Fibroblast of lung (primary cell): ENCODE measurements around the gene OCSTAMP. TPM values are rescaled to one million over a fixed set of nuclear protein-coding genes. Genes with fewer than 3 reads are reported as not detected.

ENCODE experiments used
- DNase-seq, 2 donors: peaks; one replicate each; pipeline versions ENCODE4 v3.0.0 to v3.0.0-alpha.2; 2010; ENCODE audit warnings: low read depth in 2 of 2
- H2AFZ ChIP-seq: 2 replicates; pipeline ENCODE4 v1.5.1; 2012; ENCODE audit warnings: low read length, control low read depth, inconsistent platforms
- H3K27ac ChIP-seq: 2 replicates; pipeline ENCODE4 v1.5.1; 2011; ENCODE audit warnings: low read length, control low read depth; ENCODE audit not compliant: insufficient read depth
- H3K27me3 ChIP-seq: 2 replicates; pipeline ENCODE4 v1.5.1; 2011; ENCODE audit warnings: mild to moderate bottlenecking, low read length; ENCODE audit not compliant: control insufficient read depth, insufficient read depth
- H3K36me3 ChIP-seq: 2 replicates; pipeline ENCODE4 v1.5.1; 2011; ENCODE audit warnings: low read length; ENCODE audit not compliant: control insufficient read depth, insufficient read depth
- H3K4me1 ChIP-seq: 2 replicates; pipeline ENCODE4 v1.5.1; 2011; ENCODE audit warnings: low read length; ENCODE audit not compliant: control insufficient read depth, insufficient read depth; ENCODE audit errors: extremely low read depth
- H3K4me2 ChIP-seq: 2 replicates; pipeline ENCODE4 v1.5.1; 2011; ENCODE audit warnings: low read length, control low read depth; ENCODE audit not compliant: insufficient read depth; ENCODE audit errors: extremely low read depth
- H3K4me3 ChIP-seq, 4 experiments: fragments of 200-600 bp in 1 of 4; sonication (generic) in 1 of 4; replicated peaks in 1 of 4; 2 replicates each; pipeline ENCODE4 v1.5.1; 2011 to 2016; ENCODE audit warnings: low read length in 4 of 4, low read depth in 3 of 4, mild to moderate bottlenecking in 3 of 4, control low read depth in 2 of 4, inconsistent platforms in 1 of 4, mixed read lengths in 1 of 4; ENCODE audit not compliant: insufficient read depth in 1 of 4; ENCODE audit errors: control extremely low read depth in 1 of 4
- H3K79me2 ChIP-seq: 2 replicates; pipeline ENCODE4 v1.5.1; 2012; ENCODE audit warnings: mild to moderate bottlenecking, low read length, inconsistent platforms; ENCODE audit not compliant: control insufficient read depth, insufficient read depth
- H3K9ac ChIP-seq: 2 replicates; pipeline ENCODE4 v1.5.1; 2011; ENCODE audit warnings: mild to moderate bottlenecking, low read length, control low read depth; ENCODE audit not compliant: insufficient read depth
- H3K9me3 ChIP-seq: 2 replicates; pipeline ENCODE4 v1.5.1; 2012; ENCODE audit warnings: low read depth, low read length; ENCODE audit not compliant: control insufficient read depth, insufficient read depth
- H4K20me1 ChIP-seq: 2 replicates; pipeline ENCODE4 v1.5.1; 2011; ENCODE audit warnings: low read length; ENCODE audit not compliant: control insufficient read depth, insufficient read depth; ENCODE audit errors: extremely low read depth
- EZH2 ChIP-seq: IDR thresholded peaks from 2 replicates; pipeline ENCODE4 v1.5.1; 2012; ENCODE audit warnings: low read length, control low read depth, mild to moderate bottlenecking; ENCODE audit errors: missing control alignments
- polyA plus RNA-seq, 2 donors: library from polyadenylated mRNA; depleted of rRNA in 1 of 2; stranded (reverse) in 1 of 2; unstranded in 1 of 2; fragments of >200 nt; gene quantifications; 2 replicates each; pipeline ENCODE4 v1.2.1, GENCODE V29; 2011 to 2012; ENCODE audit warnings: missing spikeins in 1 of 2
- total RNA-seq: library from RNA; depleted of rRNA; stranded (reverse); fragments of >200 nt; gene quantifications from 2 replicates; pipeline ENCODE4 v1.2.1, GENCODE V29; 2014
- TF ChIP-seq, protein P1 (sequence below), 2 donors: IDR thresholded peaks in 1 of 2; conservative IDR thresholded peaks in 1 of 2; 1 replicate in 1 of 2; 2 replicates in 1 of 2; pipeline ENCODE4 v1.5.1; 2011 to 2012; ENCODE audit warnings: low read length in 2 of 2, control low read depth in 1 of 2, inconsistent platforms in 1 of 2, low read depth in 1 of 2, mild to moderate bottlenecking in 1 of 2

The OCSTAMP gene
- total and polyA plus RNA-seq, 2 donors (not counting 1 experiment from before 2014, with no cell fraction given) = not detected

DNA sequence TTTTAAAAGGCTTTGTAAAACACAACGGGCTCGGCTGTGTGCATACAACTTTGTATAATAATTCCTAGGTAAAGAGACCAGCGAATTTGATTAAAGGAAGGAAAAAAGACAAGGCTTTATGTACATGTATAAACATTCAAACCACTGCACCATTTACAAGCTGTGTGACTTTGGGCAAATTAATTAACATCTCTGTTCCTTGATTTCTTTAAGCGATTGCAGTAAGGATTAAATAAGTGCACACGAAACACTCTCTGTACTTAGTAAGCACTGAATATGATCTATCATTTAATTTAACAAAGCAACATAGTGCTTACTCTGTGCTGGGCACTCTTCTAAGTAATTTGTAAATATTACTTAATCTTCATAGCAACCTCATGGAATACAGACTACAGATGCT lies 19.5 kb upstream of the OCSTAMP start:
- no peaks in the 10 kb centered on the region for H3K79me2 ChIP-seq
- TF ChIP-seq EZH2 = no peak
- TF ChIP-seq, protein P1, sequence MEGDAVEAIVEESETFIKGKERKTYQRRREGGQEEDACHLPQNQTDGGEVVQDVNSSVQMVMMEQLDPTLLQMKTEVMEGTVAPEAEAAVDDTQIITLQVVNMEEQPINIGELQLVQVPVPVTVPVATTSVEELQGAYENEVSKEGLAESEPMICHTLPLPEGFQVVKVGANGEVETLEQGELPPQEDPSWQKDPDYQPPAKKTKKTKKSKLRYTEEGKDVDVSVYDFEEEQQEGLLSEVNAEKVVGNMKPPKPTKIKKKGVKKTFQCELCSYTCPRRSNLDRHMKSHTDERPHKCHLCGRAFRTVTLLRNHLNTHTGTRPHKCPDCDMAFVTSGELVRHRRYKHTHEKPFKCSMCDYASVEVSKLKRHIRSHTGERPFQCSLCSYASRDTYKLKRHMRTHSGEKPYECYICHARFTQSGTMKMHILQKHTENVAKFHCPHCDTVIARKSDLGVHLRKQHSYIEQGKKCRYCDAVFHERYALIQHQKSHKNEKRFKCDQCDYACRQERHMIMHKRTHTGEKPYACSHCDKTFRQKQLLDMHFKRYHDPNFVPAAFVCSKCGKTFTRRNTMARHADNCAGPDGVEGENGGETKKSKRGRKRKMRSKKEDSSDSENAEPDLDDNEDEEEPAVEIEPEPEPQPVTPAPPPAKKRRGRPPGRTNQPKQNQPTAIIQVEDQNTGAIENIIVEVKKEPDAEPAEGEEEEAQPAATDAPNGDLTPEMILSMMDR (conservative IDR thresholded peaks at IDR 0.05 in 1 of 2, IDR thresholded peaks at IDR 0.05 in 1 of 2; ENCODE audit: low read depth in 1 of 2, low read length in 2 of 2) = no peak

DNA sequence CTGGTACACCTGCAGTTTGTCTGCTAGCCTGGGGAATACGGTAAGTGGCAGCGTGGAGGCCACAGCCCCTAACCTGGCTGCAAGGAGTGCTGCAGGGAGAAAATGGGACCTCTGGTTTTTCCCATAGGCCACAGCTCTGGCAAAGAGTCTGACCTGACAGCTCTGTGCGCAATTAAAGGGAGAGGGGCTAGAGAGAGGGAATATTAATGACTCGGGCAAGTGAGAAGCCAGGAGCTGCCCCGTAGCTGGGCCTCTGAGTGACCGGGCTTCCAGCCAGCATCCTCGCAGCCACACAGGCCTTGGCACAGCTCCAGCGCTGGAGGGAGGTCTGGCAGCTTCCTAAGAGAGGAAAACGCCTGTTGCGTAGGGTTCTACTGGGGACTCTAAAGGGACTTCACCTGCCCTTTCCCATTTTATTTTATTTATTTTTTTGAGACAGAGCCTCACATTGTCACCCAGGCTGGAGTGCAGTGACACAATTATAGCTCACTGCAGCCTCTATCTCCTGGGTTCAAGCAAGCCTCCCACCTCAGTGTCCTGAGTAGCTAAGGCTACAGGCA lies 18.2 kb upstream of the OCSTAMP start:
- Histone ChIP-seq H3K27ac (no peak overlapping the region), H3K79me2 (no peaks in the 10 kb centered on the region), H4K20me1 (no peaks in the 10 kb centered on the region), H3K9me3 (no peaks in the 10 kb centered on the region), H3K4me1 (no peaks in the 10 kb centered on the region), H3K9ac (no peak overlapping the region), H3K27me3 (no peaks in the 10 kb centered on the region), H3K4me2 (no peak overlapping the region), H3K36me3 (no peaks in the 10 kb centered on the region), H3K4me3 (no peak overlapping the region), H2AFZ (no peak overlapping the region)
- no peak for TF ChIP-seq EZH2
- TF ChIP-seq, protein P1 (conservative IDR thresholded peaks at IDR 0.05 in 1 of 2, IDR thresholded peaks at IDR 0.05 in 1 of 2; ENCODE audit: low read depth in 1 of 2, low read length in 2 of 2) = no peak
- DNase-seq = peak; percentile 53 to 88

More for the DNA sequence above, 19.5 kb upstream of the OCSTAMP start:
- H3K9ac ChIP-seq = no peak overlapping the region
- no peaks in the 10 kb centered on the region for H4K20me1 ChIP-seq
- H3K9me3 ChIP-seq = no peaks in the 10 kb centered on the region
- H3K4me3 ChIP-seq = no peak overlapping the region
- no peak overlapping the region for H2AFZ ChIP-seq
- H3K36me3 ChIP-seq = no peaks in the 10 kb centered on the region
- no peak overlapping the region for H3K4me2 ChIP-seq
- H3K27me3 ChIP-seq = no peaks in the 10 kb centered on the region
- H3K4me1 ChIP-seq = no peaks in the 10 kb centered on the region
- no peak for DNase-seq
- no peak overlapping the region for H3K27ac ChIP-seq

DNA sequence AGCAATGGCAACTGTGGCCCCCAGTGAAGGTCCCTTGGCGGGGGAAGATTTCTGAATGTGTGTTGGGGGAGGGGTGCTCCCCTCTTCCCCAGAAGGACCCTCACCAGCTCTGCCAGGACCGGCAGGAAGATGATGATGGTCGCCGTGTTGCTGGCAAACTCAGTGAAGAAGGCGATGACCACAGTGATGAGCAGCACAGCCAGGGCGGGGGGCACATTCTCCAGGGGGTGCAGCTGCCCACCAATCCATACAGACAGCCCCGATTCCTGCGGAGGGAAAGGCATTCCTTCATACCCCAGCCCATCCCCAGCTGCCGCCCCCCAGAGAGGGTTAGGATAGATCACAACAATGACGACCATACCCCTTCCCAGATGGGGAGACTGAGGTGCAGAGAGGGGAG lies 15.7 kb upstream of the OCSTAMP start:
- no peaks in the 10 kb centered on the region for H3K79me2 ChIP-seq
- DNase-seq = no peak
- H3K27me3 ChIP-seq = no peaks in the 10 kb centered on the region
- TF ChIP-seq EZH2 = no peak
- TF ChIP-seq, protein P1 (conservative IDR thresholded peaks at IDR 0.05 in 1 of 2, IDR thresholded peaks at IDR 0.05 in 1 of 2; ENCODE audit: low read depth in 1 of 2, low read length in 2 of 2) = no peak
- H3K9ac ChIP-seq = no peak overlapping the region
- H2AFZ ChIP-seq = no peak overlapping the region
- H3K4me2 ChIP-seq = no peak overlapping the region
- no peaks in the 10 kb centered on the region for H3K36me3 ChIP-seq
- H3K27ac ChIP-seq = no peak overlapping the region
- H3K4me3 ChIP-seq = no peak overlapping the region
- H3K4me1 ChIP-seq = no peaks in the 10 kb centered on the region
- H4K20me1 ChIP-seq = no peaks in the 10 kb centered on the region
- no peaks in the 10 kb centered on the region for H3K9me3 ChIP-seq
